HG02885 (cell line): ENCODE measurements around the gene TMPRSS13.

ENCODE experiments used
- ATAC-seq: cut with Tn5 transposase; IDR thresholded peaks from one replicate; pipeline ENCODE4 v1.9.1; 2021; ENCODE audit warnings: mild to moderate bottlenecking; ENCODE audit not compliant: unreplicated experiment, poor library complexity

The TMPRSS13 gene

DNA sequence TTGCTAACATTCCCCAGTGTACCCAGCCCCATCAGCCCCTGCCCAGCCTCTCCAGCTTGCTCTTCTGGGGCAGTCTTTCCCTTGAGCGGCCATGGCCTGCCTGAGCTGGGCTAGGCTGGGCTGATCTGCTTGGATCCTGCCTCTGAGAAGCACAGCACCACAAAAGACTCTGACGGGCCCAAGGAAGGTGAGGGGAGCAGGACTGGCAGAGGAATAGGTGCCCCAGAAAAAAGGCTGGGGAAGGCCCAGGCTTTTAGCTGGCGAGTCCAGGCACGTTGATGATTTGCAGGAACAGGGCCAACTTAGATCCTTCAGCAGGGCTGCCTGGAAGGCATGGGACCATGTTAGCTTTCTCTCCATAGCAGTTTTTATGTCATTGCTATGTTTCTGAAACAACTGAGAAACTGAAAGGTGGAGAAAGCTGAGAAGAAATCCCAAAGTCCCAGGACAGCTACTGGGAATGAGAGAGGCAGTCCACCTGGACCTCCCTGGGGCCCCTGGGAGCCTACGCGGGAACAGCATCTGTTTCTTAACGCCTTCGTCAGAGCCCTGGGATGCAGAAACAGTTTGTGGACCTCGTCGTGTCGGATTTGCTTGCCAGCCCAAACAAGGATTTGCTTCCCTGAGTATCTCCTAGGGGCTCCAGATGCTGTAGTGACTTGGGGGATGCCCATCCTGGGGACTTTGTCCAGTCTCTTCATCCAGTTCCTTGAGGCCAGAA, 28.3 kb downstream of the TMPRSS13 start:
- ATAC-seq = no peak

DNA sequence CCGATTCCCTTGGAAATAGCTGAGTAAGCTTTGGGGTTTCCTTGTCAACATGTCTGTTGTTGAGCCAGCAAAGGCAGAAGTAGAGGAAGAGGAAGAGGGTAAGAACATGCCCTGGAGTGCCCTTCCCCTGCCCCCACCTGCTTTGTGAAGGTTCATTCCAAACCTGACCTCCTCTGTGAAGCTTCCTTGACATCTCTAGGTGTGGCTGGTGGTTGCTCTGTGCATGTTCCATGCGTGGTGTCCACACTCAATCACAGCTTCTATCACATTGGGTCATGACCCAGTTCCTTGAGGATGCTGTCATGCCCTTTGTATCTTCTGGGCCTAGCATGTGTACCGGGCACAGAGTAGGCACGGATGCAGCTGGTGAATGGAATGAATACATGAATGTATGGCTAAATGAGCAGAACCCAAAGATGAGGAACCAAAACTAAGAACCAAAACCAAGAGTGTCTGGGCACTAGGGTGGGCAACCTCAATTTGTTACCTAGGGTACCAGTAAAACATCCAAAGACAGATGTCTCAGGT, 29.0 kb downstream of the TMPRSS13 start:
- no peak for ATAC-seq

DNA sequence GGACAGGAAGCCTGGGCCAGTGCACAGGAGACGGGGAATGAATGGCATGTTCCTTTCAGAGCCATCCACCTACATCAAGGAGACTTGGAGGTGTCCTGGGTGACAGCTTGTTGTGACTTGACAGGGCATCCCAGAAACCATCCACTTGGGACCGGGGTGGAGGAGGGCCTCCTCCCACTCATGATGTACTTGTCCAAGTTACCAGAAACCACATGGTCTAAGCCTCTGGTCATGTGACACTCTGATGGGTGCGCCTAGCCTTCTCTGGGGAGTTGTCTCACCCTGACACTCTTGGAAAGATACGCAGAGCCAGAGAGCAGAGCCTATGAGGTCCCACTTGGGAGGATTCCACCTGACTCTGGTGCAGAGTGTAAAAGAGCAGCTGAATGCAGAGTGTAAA, 31.1 kb downstream of the TMPRSS13 start:
- no peak for ATAC-seq

DNA sequence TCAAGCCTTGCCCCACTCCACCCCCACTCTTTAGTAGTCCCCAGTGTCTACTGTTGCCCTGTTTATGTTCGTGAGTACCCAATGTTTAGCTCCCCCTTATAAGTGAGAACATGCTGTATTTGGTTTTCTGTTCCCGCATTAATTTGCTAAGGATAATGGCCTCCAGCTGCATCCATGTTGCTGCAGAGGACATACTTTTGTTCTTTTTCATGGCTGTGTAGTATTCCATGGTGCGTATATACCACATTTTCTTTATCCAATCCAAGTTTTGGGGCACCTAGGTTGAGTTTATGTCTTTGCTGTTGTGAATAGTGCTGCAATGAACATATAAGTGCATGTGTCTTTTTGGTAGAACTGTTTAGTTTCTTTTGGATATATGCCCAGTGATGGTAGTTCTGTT, 36.6 kb downstream of the TMPRSS13 start:
- no peak for ATAC-seq

DNA sequence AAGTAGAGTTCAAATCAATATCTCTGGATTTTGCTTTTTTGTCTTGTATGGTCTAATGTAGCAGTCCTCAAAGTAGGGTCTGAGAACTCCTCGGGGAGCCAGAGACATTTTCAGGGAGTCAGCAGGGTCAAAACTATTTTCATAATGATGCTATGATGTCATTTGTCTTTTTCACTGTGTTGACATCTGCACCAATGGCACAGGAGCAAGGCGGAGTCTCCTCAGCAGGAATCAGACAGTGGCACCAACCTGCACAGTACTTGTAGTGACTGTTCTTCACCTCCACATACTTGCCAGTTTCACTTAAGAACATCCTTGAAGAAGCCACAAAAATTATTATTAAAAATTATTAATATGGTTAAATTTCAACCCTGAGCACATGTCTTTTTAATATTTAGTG, 37.8 kb downstream of the TMPRSS13 start:
- no peak for ATAC-seq

DNA sequence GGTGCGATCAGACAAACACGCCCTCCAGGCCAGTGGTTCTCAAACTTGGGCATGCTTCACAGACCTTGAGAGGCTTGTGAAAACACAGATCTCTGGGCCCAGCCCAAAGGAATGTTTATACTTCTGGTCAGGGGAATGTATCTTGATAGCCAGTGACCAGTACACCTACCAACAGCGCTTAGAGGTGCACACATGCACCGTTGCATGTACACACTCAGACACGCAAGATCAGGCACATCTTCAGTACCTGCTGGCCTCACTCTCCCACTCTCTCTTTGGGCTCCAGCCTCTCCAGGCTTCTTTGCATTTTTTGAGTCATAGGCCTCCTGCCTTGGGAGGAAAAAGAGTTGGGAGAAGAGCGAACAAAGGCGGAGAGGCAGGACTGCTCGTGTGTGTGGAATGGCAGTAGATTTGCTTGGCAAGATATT, 41.0 kb downstream of the TMPRSS13 start:
- ATAC-seq = no peak

DNA sequence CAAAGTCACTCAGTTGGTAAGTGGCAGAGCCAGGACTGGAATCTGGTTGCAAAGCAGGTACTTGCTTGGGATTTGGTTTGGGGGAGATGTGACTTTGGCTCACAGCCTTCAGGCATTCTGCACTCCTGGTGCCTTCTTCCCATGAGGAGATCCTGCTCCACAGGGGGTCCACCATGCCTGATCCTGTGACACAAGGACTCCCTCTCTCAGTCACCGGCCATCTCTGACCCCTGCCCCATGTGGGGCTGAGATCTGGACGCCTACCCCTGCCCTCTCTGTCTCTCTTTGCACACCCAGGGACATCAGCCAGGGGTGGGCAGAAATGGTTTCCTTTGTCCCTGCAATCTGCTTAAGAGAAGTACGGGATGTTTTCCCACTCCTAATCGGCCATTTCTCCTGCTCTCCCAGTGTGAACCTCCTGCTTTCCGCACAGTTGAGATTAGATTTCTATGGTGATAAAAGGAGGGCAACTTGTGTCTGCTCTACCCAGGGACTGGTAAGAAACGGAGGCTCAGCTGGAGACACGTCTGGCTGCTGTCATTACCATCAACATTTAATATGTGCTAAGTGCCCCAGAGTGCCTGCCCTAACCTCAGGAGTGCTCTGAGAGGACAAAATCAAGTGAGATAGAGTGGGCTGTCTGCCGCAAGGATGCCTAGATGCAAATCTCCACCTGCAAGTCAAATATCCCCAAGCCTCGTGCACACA, 41.6 kb downstream of the TMPRSS13 start:
- ATAC-seq = no peak

DNA sequence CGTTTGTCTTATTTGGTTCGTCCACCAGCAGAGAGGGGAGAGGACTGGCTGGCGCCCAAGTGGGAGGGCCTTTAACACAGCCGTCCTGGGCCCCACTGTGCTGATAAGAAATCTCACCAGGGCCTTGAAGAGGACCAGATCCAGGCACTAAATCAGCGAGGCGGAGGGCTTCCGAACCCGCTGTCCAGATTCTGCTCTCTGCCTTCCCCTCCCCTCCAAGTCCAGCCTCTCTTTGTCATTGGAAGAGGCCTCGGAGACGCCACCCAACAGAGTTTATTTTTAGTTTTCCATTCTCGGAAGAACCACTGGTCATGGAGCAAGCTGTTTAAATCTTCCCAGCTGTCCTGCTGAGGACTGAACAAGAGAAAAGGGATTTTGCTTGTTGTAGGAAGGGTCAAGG, 43.4 kb downstream of the TMPRSS13 start:
- ATAC-seq = no peak

DNA sequence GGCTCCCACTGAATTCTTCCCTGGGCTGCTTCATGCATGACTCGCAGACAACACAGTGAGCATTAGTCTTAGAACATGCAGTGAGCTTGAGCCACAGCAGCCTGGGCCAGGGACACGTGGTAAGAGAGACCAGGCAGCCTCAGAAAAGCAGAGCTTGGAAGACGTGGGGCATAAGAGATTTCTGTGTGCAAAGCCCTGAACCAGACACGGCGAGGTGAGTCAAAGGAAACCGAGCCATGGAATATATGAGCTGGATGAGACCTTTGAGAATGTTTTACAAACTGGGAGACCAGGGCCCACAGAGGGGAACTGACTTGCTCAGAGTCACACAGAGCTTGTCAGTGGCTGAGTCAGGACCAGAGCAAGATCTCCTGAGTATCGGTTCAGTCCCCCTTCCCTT, 44.2 kb downstream of the TMPRSS13 start:
- no peak for ATAC-seq

DNA sequence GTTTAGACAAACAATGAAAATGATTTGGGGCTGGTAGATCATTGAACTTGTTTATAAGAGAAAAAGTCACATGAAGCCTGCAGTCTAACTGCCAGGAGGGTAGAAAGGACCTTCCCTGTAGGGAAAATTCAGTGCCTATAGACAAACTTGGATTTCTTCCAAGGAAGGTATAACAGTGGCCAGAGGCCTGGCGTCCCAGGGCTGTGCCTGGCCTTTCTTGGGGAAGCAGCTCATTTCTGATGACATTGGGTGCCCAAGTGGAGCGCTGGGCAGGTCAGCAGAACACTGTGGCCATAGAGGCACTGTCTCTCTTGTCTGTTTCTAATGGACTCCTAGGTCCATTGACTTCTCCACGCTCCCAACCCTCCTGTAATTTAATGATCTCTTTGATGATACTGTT, 46.1 kb downstream of the TMPRSS13 start:
- ATAC-seq = no peak

DNA sequence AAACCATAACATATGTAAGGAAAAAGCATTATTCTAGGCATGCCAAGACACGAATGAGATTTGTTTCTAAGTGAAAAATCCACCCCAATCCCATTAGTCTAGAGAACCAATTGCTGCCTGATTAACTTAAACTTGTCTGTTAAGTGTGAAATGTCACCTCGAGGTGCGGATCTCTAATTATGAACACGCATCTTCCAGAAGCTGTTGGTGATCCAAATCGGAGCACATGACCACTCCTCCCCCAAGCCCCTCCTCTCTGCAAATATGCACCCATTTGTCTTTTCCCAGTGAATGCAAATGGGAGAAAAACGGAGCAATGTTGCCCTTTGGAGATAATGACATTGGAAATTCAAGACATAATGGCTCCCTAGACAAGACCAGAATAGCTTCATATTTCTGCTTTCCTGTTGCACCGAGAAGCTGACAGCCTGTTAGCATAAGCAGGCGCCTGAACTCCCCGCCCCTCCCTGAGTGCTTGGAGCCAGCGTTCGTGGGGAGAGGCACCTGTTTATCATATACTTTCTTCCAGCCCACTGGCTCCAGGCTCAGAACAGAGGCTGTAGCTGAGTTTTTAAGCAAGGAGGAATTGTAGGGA, 46.8 kb downstream of the TMPRSS13 start:
- ATAC-seq = no peak

DNA sequence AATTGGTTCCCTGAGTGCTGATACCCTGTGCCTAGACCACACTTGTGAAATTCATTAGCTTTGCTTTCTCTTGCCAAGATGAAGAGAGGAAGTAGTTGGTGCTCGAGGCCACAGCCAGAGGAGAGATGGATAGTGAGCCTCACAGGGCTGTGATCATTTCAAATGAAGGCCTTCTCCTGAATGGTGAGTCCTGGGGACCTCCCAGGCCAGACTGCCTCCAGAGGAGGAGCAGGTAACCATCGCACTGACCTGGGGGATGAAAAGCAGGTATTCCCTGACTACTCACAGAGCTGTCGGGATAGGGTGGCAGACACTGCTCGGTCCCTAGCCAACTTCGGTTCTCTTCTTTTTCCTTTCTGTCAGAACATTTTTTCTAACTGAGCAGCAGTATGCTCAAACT, 48.0 kb downstream of the TMPRSS13 start:
- ATAC-seq = no peak

DNA sequence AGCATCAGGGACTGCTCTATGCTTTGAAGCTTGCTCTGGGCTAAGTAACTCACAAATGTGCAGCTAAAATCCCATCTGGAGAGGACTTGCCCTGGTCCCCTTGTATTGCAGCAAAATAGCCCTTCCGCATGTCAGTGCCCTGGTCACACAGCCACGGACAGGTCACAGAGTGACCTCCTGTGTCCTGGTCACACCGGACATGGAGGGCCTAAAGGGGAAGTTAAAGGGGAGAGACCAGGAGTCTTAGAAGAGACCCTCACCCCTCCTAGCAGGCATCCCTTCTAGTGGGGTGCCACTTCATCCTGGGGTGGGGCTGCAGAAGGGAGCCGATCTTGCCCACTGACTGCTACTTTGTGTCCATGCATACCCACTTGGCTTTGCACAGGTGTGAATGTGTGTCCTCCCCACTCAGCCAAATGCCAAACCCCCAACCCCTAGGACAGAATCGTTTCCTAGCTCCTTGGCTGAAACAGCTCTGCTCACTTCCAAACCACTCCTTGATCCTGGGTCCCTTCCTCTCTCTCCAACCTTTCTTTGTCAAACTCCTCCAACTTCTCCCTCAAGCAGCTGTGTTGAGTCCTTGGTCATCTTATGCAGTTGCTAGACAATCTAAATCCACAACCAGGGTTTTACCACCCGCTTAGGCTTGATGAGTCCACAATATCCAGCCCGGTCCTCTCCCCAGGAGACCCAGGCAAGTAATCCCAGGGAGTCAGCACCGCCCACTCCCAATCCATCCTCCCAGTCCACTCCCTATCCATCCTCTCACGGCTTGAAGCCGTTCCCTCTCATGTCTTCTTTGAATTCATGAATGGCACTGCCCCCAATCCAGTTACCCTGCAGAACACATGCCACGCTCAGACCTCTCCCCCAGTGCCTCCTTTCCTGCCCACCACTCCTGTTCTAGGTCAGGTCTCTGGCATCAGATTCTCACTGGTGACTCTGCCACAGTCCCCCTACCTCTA, 49.4 kb downstream of the TMPRSS13 start:
- ATAC-seq = no peak

DNA sequence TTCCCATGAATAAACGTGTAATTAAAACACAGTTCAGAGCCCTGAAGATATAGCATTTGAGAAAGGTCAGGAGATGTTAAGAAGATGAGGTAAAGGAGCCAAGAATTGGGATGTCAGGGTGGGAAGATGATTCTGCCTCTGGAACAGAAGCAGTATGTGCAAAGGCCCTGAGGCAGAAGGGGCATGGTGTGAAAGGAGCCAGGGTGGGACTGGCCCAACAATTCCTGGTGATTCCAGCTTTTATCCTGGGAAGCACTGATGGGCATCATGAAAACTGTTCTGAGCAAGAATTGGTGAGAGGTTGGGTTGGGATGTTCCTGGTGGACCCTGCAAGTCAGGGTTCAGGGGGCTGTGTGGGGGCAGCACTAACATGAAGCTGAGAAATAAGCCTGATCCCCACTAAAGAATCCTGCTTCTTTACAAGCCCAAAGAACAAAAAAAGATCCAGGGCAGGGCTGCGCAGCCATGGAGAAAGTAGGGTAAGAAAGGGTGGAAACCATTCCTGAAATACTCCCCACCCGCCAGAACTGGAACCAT, 50.2 kb downstream of the TMPRSS13 start:
- ATAC-seq = no peak

DNA sequence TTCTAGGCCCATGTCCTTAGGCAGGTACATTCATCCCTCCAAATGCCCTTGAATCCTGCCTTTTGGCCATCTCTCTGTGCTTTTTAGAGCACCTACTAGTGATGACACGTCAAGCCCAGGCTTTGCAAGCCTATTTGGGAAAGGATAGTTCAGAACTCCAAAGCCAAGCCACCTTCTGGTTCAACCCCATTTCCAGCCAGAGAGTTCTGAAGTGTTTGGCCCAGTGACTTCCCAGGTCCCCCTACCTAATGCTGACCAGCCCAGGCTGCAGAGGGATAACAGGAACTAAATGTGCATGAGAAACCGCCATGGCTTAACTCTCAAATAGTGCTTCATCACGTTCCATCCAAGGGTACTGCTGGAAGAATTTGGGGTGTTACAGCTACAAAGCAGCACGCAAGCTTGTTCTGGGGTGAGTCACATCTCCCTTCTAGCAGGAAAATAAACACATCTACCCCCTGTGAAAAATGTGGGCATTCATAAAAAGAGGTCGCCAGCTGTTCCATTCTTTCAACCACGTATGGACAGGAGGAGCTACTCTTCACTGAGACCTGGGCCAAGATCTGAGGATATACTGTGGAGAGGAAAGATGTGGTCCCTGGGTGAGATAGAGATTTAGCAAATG, 50.8 kb downstream of the TMPRSS13 start:
- no peak for ATAC-seq

DNA sequence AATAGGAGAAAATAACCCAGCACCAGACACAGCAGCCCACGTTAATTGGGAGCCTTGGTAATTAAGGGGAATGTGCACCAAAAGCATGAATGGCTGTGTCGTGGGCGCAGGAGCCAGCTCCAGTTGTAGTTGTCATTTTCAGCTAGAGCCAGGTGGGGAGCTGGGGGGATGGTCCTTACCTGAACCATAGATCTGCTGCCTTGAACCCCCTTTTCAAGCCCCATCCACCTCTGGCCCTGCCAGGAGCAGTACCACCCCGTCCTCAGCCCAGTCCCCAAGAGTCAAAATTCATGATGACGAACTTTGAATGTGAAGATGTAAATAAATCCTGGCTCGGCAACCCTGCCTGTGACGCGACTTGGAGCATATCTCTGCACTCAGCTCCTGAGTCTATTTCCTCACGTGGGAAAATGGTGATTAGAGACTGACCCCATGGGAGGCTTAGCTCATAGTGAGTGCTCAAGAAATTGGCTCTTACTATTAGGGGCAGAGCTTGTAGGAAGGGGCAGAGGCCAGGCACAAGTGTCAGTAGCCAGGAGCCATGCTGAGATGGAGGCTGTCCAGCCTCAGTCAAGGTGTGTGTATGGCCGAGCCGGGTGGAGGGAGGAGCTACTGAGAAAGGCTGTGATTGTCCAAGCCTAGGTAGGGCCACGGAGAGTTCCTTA, 52.0 kb downstream of the TMPRSS13 start:
- ATAC-seq = no peak

DNA sequence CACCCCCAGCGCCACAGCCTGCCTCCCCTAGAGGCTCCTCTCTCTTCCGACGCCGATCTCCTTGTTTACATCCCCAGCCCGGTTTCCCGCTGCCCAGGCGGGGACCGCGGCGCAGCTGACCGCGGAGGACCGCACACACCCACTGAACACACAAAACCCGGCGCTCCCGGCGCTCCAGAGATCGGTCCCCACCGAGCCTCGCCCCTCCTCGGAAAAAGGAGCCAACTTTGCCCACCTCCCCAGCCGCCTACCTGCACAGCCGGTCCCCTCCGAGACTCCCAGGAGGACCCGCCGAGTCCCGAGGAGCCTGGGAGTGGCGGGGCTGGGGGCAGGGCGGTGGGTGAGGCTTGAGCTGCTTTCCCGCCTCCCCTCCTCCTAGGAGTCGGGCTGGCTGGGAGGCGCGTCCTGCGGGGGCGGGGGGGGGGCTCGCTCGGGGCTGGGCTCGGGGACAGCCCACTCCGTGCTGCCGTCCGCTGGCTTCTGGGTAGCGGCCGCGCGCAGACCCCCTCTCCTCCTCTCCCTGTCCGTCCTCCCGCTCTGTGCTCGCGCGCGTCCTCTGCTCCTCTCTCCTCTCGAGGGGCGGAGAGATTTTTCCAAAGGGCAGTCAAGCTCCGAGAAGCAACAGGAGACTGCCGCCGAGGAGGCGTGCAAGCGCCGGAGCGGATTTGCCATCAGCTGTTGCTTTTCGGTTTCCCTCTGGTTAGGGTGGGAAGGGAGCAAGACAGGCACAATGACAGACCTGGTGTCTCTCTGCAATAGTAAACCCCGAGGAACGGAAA, 52.7 kb downstream of the TMPRSS13 start, which contains the start of gene FXYD6:
TSS of gene FXYD6 (minus strand) at position 318 of the 779 bp plus-strand sequence. CDS start 33,882 bp downstream, outside the sequence.
- no peak for ATAC-seq

DNA sequence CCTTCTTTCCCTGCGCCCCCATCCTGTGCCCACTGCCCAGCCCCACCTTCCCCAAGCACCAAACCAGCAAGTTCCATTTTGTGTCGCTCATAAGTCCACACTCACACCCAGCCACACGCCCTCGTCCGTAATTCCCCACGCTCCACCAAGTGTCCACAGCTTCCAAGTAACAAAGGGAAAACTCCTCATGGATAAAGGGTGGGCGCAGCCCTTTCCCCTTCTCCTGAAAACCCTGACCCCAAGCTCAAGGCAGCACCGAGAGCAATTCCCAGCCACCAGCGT, 53.2 kb downstream of the TMPRSS13 start:
- ATAC-seq = no peak
